PFSK-1 (cell line): ENCODE data around the gene CALML3.

Experiments used
- POLR2AphosphoS5 ChIP-seq: IDR thresholded peaks from 2 replicates; pipeline ENCODE4 v1.6.1; 2012; ENCODE audit warnings: low read depth, mild to moderate bottlenecking, control low read depth, low read length, moderate library complexity
- SIN3A ChIP-seq: IDR thresholded peaks from 2 replicates; pipeline ENCODE4 v1.6.1; 2012; ENCODE audit warnings: mild to moderate bottlenecking, low read length, moderate library complexity, borderline replicate concordance; ENCODE audit not compliant: insufficient read depth
- TAF1 ChIP-seq: IDR thresholded peaks from 2 replicates; pipeline ENCODE4 v1.6.1; 2012; ENCODE audit warnings: low read length, control low read depth, borderline replicate concordance; ENCODE audit not compliant: insufficient read depth
- TF ChIP-seq, protein P1 (sequence below), 2 experiments: IDR thresholded peaks; 2 replicates each; pipeline versions ENCODE4 v1.6.1 to v1.8.0; 2011 to 2012; ENCODE audit warnings: low read depth in 2 of 2, low read length in 2 of 2, control low read depth in 1 of 2, inconsistent platforms in 1 of 2, mild to moderate bottlenecking in 1 of 2, moderate library complexity in 1 of 2; ENCODE audit not compliant: insufficient read depth in 1 of 2

DNA sequence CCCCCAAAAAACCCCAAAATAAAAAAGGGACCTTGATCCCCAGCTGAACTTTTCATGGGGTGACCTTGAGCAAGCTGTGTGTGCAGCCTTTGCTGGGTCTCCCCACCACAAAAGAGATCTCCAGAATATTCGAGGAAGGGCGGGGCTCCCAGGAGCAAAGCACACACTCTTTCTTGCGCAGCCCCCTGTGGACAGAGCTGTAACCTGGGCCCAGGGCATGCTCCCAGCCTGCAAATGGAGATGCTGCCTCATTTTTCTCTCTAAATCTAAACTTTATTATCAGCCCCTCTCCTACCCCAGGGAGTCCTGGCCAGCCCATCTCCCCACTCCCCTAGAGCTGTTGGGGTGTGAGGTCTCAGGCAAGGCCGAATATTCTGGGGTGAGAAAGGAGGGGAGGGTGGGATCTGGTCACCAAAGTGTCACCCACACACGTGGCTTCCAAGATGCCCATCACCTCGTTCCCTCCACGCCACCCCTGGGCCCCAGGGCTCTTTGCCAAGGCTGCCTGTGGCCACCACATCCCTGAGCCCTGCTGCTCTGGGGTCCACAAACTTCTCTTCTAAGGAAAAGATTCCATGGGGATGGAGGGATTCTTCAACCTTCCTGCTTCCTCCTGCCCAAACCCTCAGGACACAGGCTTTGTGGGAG lies 1.7 kb upstream of the CALML3 start:
- TF ChIP-seq, protein P1, sequence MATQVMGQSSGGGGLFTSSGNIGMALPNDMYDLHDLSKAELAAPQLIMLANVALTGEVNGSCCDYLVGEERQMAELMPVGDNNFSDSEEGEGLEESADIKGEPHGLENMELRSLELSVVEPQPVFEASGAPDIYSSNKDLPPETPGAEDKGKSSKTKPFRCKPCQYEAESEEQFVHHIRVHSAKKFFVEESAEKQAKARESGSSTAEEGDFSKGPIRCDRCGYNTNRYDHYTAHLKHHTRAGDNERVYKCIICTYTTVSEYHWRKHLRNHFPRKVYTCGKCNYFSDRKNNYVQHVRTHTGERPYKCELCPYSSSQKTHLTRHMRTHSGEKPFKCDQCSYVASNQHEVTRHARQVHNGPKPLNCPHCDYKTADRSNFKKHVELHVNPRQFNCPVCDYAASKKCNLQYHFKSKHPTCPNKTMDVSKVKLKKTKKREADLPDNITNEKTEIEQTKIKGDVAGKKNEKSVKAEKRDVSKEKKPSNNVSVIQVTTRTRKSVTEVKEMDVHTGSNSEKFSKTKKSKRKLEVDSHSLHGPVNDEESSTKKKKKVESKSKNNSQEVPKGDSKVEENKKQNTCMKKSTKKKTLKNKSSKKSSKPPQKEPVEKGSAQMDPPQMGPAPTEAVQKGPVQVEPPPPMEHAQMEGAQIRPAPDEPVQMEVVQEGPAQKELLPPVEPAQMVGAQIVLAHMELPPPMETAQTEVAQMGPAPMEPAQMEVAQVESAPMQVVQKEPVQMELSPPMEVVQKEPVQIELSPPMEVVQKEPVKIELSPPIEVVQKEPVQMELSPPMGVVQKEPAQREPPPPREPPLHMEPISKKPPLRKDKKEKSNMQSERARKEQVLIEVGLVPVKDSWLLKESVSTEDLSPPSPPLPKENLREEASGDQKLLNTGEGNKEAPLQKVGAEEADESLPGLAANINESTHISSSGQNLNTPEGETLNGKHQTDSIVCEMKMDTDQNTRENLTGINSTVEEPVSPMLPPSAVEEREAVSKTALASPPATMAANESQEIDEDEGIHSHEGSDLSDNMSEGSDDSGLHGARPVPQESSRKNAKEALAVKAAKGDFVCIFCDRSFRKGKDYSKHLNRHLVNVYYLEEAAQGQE (IDR thresholded peaks at IDR 0.05; ENCODE audit: insufficient read depth in 1 of 2, low read depth in 2 of 2, low read length in 2 of 2), result no peak
- TF ChIP-seq POLR2AphosphoS5 (no peak), SIN3A (no peak), TAF1 (no peak)
